ENCODE data around the gene RPS29.
A peak's percentile ranks its signal among the peaks of the same experiment; 100 is the strongest.
"Not testable (repeated sequence)": the region's sequence is repeated elsewhere in the genome, so short reads cannot be mapped to it uniquely, and the experiment has no call there.

Gene RPS29

DNA sequence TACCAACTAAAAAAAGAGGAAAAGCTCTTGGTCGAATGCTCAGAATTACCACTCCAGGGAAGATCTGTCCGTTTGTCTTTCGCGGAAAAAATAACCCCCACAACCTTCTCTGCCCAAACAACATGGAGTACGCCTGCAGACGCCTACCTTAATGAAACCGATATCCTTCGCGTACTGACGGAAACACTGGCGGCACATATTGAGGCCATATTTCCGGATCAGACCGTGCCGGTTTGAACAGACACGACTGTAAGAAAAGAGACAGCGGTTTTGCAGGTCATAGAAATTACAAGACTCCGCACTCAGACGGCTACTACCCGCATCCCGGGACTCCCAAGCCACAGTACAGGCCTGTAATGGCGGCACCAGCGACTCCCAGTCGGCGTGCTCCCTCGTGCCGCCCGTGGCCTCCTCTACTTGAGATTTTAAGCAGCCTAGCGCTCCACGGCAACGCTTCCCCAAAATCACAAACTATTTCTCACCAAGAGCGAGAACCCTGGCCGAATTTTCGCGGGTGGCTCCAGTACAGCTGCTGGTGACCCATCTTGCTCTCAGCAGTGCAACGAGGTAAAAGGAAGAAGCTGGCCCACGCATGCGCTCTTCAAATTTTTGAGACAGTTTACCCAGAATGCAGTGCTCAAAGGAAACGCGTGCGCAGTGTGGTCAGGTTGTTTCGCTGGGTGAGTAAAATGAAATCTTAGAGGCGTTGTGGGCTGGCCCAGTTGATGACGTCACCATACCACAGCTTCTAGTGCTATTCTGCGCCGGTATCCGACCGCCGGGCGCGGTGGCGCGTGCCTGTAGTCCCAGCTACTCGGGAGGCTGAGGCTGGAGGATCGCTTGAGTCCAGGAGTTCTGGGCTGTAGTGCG lies at the start of gene RPS29:
TSS of gene RPS29 (minus strand) at position 578 of the 870 bp plus-strand sequence. CDS start at position 544, 34 bp downstream.
- DNase-seq, result peak; percentile 93 to 99 (median 96)

GRCh38 chr14:49634547-49635334 lies 48.6 kb upstream of the RPS29 start, which contains the start of gene DNAAF2:
Gene DNAAF2 (minus strand): TSS chr14:49635244. CDS start chr14:49635149, 95 bp downstream.
- DNase-seq, result peak; percentile 17 to 57 (median 46)

GRCh38 chr14:49633640-49634546 lies 47.7 kb upstream of the RPS29 start:
- peak; percentile 87 to 93 (median 91) for DNase-seq

DNA sequence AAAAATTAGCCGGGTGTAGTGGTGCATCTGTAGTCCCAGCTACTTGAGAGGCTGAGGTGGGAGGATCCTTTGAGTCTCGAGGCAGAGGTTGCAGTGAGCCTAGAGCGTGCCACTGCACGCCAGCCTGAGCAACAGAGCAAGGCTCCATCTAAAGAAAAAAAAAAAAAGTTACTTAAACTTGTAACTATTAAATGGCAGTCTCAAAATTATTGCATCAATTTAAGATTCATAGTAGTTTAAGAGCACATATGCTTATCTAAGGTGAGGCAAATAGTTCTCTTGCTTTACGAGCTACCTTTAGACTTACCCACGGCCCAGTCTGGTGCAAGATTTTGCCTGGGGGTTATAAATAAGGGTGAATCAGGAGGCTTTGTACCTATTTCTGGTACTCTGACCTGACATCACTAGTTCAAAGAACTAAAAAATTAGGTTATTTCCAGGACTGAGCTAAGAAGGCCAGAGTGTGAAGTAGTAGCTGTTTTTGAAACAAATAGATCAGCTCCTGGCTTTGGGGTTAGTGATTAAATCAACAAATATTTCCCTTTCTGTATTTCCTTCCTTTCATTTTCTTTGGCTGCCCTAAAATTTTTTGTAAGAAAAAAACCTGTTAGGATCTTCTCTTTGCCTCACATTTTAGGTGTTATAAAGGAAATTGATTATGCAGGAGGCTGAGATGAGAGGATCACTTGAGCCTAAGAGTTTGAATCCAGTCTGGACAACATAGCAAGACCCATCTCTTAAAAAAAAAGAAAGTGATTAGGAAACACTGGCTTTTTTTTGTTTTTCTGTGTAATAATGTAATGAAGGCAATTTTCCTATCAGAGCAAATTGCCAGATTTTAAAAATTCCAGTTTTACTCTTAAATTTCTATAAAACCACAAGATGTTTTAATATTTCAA lies 38.0 kb upstream of the RPS29 start:
- DNase-seq, result no peak

- no peak for DNase-seq
These were observed 37.2 kb upstream of the RPS29 start for GRCh38 chr14:49623387-49623786.

GRCh38 chr14:49622022-49622607 lies 35.9 kb upstream of the RPS29 start:
- DNase-seq, result no peak

DNA sequence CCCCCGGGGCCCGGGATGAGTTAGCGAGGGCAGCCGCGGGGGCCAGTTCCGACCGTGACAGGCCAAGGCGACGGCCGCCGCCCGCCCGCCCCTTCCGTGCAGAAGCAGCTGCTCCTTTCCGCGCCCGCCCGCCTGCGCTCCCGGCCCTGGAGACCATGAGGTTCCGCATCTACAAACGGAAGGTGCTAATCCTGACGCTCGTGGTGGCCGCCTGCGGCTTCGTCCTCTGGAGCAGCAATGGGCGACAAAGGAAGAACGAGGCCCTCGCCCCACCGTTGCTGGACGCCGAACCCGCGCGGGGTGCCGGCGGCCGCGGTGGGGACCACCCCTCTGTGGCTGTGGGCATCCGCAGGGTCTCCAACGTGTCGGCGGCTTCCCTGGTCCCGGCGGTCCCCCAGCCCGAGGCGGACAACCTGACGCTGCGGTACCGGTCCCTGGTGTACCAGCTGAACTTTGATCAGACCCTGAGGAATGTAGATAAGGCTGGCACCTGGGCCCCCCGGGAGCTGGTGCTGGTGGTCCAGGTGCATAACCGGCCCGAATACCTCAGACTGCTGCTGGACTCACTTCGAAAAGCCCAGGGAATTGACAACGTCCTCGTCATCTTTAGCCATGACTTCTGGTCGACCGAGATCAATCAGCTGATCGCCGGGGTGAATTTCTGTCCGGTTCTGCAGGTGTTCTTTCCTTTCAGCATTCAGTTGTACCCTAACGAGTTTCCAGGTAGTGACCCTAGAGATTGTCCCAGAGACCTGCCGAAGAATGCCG lies 35.1 kb upstream of the RPS29 start:
- DNase-seq, result peak in 1 of 4 experiments; percentile 59

- peak; percentile 82 to 90 (median 90) for DNase-seq
These were observed 34.3 kb upstream of the RPS29 start, which contains the start of the genes MGAT2 and RPL36AL for GRCh38 chr14:49620182-49621113. Gene MGAT2 (plus strand): TSS chr14:49620799. CDS start chr14:49621269, 470 bp downstream. Gene RPL36AL (minus strand): TSS chr14:49620626. CDS start chr14:49619104, 1,522 bp downstream.

DNA sequence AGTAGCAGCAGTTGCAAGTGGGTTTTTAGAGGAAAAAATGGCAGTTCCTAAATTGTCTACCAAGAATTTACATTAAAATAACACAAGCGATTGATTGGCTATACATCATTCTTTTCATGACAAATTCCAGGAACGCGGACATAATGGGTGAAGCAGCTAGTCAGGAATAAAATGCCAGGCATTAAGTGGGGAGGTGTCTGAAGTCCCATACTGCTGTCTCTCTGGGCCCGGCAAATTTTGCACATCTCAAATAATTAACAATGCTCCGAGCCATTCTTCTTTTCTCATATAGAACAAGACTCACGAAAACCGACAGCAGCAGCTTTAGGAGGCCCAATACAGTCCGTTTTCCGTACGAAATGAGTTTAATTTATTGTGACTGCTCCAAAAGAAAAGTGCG lies 33.5 kb upstream of the RPS29 start:
- DNase-seq, result no peak

DNA sequence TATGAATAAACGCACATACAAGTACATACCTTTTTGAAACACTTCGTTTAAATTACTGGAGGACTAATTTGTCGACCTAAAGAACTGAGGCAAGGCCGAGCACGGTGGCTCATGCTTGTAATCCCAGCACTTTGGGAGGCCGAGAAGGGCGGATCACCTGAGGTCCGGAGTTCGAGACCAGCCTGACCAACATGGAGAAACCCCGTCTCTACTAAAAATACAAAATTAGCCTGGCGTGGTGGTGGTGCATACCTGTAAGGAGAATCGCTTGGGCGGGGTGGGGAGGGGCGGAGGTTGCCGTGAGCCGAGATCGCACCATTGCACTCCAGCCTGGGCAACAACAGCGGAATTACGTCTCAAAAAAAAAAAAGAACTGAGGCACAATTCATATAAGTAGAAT lies 33.1 kb upstream of the RPS29 start:
- not testable (repeated sequence) for DNase-seq

DNA sequence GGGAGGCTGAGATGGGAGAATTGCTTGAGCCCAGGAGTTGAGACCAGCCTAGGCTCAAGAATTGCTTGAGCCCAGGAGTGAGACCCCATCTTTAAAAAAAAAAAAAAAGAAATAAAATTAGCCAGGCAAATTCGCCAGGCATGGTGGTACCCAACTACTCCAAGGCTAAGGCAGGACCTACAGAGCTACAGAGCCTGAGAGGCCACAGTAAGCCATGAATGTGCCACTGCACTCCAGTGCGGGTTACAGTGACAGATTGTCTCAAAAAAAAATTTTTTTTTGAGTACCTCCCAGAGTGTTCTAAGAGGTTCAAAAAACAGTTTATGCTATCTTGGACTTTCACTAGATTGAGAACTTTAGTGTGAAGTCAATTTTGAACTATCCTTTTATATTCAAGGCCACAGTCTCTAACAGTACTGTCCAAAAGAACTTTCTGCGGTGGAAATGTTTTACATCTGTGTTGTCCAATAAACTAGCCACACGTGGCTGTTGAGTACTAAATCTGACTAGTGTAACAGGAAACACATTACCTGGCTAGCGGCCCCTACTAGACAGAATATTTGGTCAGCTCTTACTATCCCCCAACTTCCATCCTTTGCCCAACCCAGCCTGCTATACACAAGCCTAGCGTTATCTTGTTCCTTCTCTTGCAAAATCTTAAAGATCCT lies 31.8 kb upstream of the RPS29 start:
- DNase-seq, result no peak

- no peak for DNase-seq
These were observed 29.6 kb upstream of the RPS29 start for GRCh38 chr14:49615776-49616175.

- no peak for DNase-seq
These were observed 28.0 kb upstream of the RPS29 start for GRCh38 chr14:49614196-49614595.

- no peak for DNase-seq
These were observed 26.5 kb upstream of the RPS29 start for GRCh38 chr14:49612671-49613070.

DNA sequence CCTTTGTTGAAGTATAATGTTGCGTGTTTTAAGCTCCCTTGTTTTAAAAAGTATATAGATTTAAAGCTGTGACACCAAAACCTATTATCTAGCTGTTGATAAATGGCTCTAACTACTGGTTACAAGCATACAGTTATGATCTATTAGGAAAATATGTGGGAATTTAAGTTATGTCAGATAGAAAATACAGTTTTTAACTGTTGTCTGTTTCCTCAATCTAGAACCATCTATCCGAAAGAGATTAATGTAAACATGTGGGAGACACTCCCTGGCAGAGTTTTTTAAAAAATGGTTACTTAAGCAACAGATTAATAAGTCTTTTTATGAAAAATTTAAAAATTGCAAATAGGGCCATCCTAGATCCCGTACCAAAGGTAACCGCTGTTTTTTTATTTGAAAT lies 26.1 kb upstream of the RPS29 start:
- no peak for DNase-seq

GRCh38 chr14:49607583-49607982 lies 21.4 kb upstream of the RPS29 start:
- DNase-seq, result no peak

- peak; percentile 76 to 83 (median 82) for DNase-seq
These were observed 12.5 kb upstream of the RPS29 start, which contains the start of gene LRR1 for GRCh38 chr14:49598485-49599300. Gene LRR1 (plus strand): TSS chr14:49598940. CDS start chr14:49599021, 81 bp downstream.
